ENCODE measurements around the gene OR10A3.

Gene OR10A3

GRCh38 chr11:7973011-7973410 lies 31.5 kb upstream of the OR10A3 start:
- Histone ChIP-seq H3K9ac (ENCODE audit: insufficient read length) (no peak overlapping the region), H3K4me3 (no peak overlapping the region), H3K9me3 (ENCODE audit: low read depth, low read length) (no peaks in the 10 kb centered on the region), H3K36me3 (ENCODE audit: insufficient read depth, low read length) (no peaks in the 10 kb centered on the region), H3K27ac (no peak overlapping the region)
- TF ChIP-seq EZH2 (IDR thresholded peaks at IDR 0.05) (no peak), POLR2AphosphoS5 (IDR thresholded peaks at IDR 0.05; ENCODE audit: borderline replicate concordance, low read depth, low read length) (no peak), FOXP2 (optimal IDR thresholded peaks at IDR 0.05; ENCODE audit: control extremely low read depth, extremely low read length, insufficient read depth) (no peak)
- DNase-seq (ENCODE audit: low read depth, low spot score) = no peak

GRCh38 chr11:7971846-7972245 lies 30.3 kb upstream of the OR10A3 start:
- DNase-seq (ENCODE audit: low read depth, low spot score) = no peak
- Histone ChIP-seq H3K36me3 (ENCODE audit: insufficient read depth, low read length) (no peaks in the 10 kb centered on the region), H3K9ac (ENCODE audit: insufficient read length) (no peak overlapping the region), H3K9me3 (ENCODE audit: low read depth, low read length) (no peaks in the 10 kb centered on the region), H3K4me3 (no peak overlapping the region), H3K27ac (no peak overlapping the region)
- TF ChIP-seq POLR2AphosphoS5 (IDR thresholded peaks at IDR 0.05; ENCODE audit: borderline replicate concordance, low read depth, low read length) (no peak), FOXP2 (optimal IDR thresholded peaks at IDR 0.05; ENCODE audit: control extremely low read depth, extremely low read length, insufficient read depth) (no peak)

DNA sequence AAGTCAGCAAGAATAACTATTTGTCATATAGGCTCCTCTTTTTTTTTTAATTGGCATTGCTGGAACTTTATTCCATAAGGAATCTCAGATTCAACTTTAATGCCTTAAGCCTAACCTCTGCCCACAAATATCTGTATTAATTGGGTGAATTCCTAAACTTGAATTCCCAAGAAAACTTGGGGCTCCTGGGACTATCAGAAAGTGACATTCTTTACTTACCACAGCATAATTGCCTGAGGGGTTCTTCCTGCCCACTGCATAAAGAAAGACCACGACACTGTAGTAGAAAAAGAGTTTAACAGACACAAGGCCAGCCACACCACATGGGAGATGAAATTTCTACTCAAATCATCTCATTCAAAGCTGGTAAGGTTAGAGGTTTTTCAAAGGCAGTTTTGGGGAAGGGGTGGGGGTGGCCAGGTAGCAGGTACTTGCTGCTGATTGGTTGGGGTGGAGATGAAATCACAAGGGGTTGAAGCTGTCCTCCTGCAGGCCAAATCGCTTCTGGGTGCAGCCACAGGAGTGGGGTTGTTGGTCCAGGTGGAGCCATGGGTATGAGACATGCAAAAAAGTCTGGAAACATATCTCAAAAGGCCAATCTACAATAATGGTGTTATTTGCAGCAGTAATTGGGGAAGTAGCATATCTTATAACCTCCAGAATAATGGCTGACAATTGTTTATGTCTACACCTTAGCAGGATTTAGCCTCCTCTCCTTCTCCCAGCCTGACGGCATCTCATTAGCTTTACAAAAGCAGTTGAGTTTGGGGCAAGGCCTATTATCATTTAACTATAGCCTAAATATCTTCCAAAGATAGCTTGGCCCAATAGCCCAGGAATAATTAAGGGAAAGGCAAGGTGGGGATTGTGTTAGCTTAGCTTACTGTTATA lies 28.5 kb upstream of the OR10A3 start:
- H3K9me3 ChIP-seq (ENCODE audit: low read depth, low read length) = no peaks in the 10 kb centered on the region
- no peak overlapping the region for H3K9ac ChIP-seq (ENCODE audit: insufficient read length)
- no peak for TF ChIP-seq POLR2AphosphoS5 (IDR thresholded peaks at IDR 0.05; ENCODE audit: borderline replicate concordance, low read depth, low read length)
- no peak for TF ChIP-seq EZH2 (IDR thresholded peaks at IDR 0.05)
- no peak for TF ChIP-seq FOXP2 (optimal IDR thresholded peaks at IDR 0.05; ENCODE audit: control extremely low read depth, extremely low read length, insufficient read depth)
- no peak overlapping the region for H3K27ac ChIP-seq
- H3K4me3 ChIP-seq = no peak overlapping the region
- no peak for DNase-seq (ENCODE audit: low read depth, low spot score)
- no peaks in the 10 kb centered on the region for H3K36me3 ChIP-seq (ENCODE audit: insufficient read depth, low read length)

DNA sequence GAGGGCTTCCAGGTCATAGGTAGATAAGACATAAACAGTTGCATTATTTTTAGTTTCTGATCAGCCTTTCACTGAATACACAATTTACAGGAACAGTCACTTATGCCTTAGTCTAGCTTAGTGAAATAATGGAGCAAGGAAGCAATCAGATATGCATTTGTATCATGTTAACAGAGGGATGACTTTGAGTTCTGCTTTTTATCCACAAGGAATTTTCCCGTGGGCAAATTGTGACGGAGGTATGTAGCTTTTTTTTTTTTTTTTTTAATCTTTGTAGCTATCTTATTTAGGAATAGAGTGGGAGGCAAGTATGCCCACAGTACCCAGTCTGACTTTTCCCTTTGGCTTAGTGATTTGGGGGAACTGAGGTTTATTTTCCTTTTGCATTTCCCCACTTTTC lies 27.2 kb upstream of the OR10A3 start:
- no peak for TF ChIP-seq FOXP2 (optimal IDR thresholded peaks at IDR 0.05; ENCODE audit: control extremely low read depth, extremely low read length, insufficient read depth)
- no peak for TF ChIP-seq POLR2AphosphoS5 (IDR thresholded peaks at IDR 0.05; ENCODE audit: borderline replicate concordance, low read depth, low read length)
- no peak for TF ChIP-seq EZH2 (IDR thresholded peaks at IDR 0.05)
- no peak for DNase-seq (ENCODE audit: low read depth, low spot score)
- Histone ChIP-seq H3K27ac (no peak overlapping the region), H3K4me3 (no peak overlapping the region), H3K36me3 (ENCODE audit: insufficient read depth, low read length) (no peaks in the 10 kb centered on the region), H3K9ac (ENCODE audit: insufficient read length) (no peak overlapping the region), H3K9me3 (ENCODE audit: low read depth, low read length) (no peaks in the 10 kb centered on the region)

GRCh38 chr11:7967826-7968225 lies 26.3 kb upstream of the OR10A3 start:
- no peak overlapping the region for H3K27ac ChIP-seq
- no peak overlapping the region for H3K4me3 ChIP-seq
- no peaks in the 10 kb centered on the region for H3K36me3 ChIP-seq (ENCODE audit: insufficient read depth, low read length)
- TF ChIP-seq POLR2AphosphoS5 (IDR thresholded peaks at IDR 0.05; ENCODE audit: borderline replicate concordance, low read depth, low read length) = no peak
- no peak for TF ChIP-seq FOXP2 (optimal IDR thresholded peaks at IDR 0.05; ENCODE audit: control extremely low read depth, extremely low read length, insufficient read depth)
- TF ChIP-seq EZH2 (IDR thresholded peaks at IDR 0.05) = no peak
- no peak for DNase-seq (ENCODE audit: low read depth, low spot score)
- H3K9ac ChIP-seq (ENCODE audit: insufficient read length) = no peak overlapping the region
- no peaks in the 10 kb centered on the region for H3K9me3 ChIP-seq (ENCODE audit: low read depth, low read length)

GRCh38 chr11:7967097-7967496 lies 25.6 kb upstream of the OR10A3 start:
- H3K27ac ChIP-seq = no peak overlapping the region
- no peaks in the 10 kb centered on the region for H3K9me3 ChIP-seq (ENCODE audit: low read depth, low read length)
- no peak overlapping the region for H3K4me3 ChIP-seq
- H3K9ac ChIP-seq (ENCODE audit: insufficient read length) = no peak overlapping the region
- no peaks in the 10 kb centered on the region for H3K36me3 ChIP-seq (ENCODE audit: insufficient read depth, low read length)
- DNase-seq (ENCODE audit: low read depth, low spot score) = no peak
- no peak for TF ChIP-seq EZH2 (IDR thresholded peaks at IDR 0.05)
- no peak for TF ChIP-seq POLR2AphosphoS5 (IDR thresholded peaks at IDR 0.05; ENCODE audit: borderline replicate concordance, low read depth, low read length)
- no peak for TF ChIP-seq FOXP2 (optimal IDR thresholded peaks at IDR 0.05; ENCODE audit: control extremely low read depth, extremely low read length, insufficient read depth)

DNA sequence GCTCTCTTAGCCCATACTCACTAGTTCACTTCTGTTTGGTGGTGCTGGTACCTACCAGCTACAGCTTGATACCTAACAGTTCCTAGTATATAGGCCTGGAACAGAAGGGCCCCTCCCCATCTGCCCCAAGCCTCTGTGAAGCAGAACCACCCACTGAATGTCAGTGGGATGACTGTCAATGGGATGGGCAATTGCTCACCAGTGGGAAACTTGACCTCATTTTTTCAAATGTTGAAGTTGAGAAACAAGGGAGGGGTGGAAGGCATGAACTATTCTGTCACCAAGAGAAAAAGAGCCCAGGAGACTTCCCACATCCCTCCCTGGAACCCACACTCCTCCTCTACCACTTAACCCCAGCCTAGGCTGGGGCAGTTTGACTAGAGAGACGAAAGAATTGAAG lies 23.9 kb upstream of the OR10A3 start, which contains the start of gene NLRP10:
Gene NLRP10, minus strand, starts transcription at position 62 of the 400 bp plus-strand sequence. CDS start 1,952 bp downstream, outside the sequence.
- H3K9ac ChIP-seq (ENCODE audit: insufficient read length) = no peak within 1 kb of the TSS
- H3K36me3 ChIP-seq (ENCODE audit: insufficient read depth, low read length) = no peaks in the 10 kb centered on the region
- no peak for DNase-seq (ENCODE audit: low read depth, low spot score)
- H3K27ac ChIP-seq = no peak within 1 kb of the TSS
- H3K9me3 ChIP-seq (ENCODE audit: low read depth, low read length) = no peaks in the 10 kb centered on the region
- no peak for TF ChIP-seq POLR2AphosphoS5 (IDR thresholded peaks at IDR 0.05; ENCODE audit: borderline replicate concordance, low read depth, low read length)
- TF ChIP-seq FOXP2 (optimal IDR thresholded peaks at IDR 0.05; ENCODE audit: control extremely low read depth, extremely low read length, insufficient read depth) = no peak
- no peak for TF ChIP-seq EZH2 (IDR thresholded peaks at IDR 0.05)
- H3K4me3 ChIP-seq = no peak within 1 kb of the TSS

DNA sequence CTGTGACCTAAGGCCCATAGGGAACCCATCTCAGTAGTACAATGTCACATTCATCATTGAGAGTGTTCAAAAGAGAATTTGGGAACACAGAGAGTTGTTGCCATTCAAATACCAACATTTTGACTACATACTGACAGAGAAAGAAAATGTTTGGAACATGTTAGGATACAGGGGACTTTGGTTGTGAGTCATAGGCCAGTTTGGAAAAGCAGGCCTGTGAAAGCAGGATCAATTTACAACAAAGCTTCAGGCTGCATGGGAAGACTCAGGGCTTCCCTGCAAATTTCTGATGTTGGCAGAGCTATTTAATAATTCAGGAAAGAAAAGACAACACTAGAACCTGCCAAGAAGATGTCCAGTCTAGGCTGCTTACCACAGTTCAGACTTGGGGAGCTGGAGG lies 23.4 kb upstream of the OR10A3 start:
- TF ChIP-seq FOXP2 (optimal IDR thresholded peaks at IDR 0.05; ENCODE audit: control extremely low read depth, extremely low read length, insufficient read depth) (no peak), POLR2AphosphoS5 (IDR thresholded peaks at IDR 0.05; ENCODE audit: borderline replicate concordance, low read depth, low read length) (no peak), EZH2 (IDR thresholded peaks at IDR 0.05) (no peak)
- no peak for DNase-seq (ENCODE audit: low read depth, low spot score)
- Histone ChIP-seq H3K9me3 (ENCODE audit: low read depth, low read length) (no peaks in the 10 kb centered on the region), H3K27ac (no peak overlapping the region), H3K4me3 (no peak overlapping the region), H3K36me3 (ENCODE audit: insufficient read depth, low read length) (no peaks in the 10 kb centered on the region), H3K9ac (ENCODE audit: insufficient read length) (no peak overlapping the region)
